Stimulated activated CD4-positive, alpha-beta T cell treated with anti-CD3 and anti-CD28 coated beads, Interleukin-2, amount 100 ng/mL, for 4 hours (primary cell): ENCODE data around the gene TLE6.
"Not testable (repeated sequence)": the region's sequence is repeated elsewhere in the genome, so short reads cannot be mapped to it uniquely, and the experiment has no call there.

Experiments
- DNase-seq: peaks from one replicate; pipeline ENCODE4 v3.0.0-alpha.2; 2020; ENCODE audit warnings: low read depth

Gene TLE6

DNA sequence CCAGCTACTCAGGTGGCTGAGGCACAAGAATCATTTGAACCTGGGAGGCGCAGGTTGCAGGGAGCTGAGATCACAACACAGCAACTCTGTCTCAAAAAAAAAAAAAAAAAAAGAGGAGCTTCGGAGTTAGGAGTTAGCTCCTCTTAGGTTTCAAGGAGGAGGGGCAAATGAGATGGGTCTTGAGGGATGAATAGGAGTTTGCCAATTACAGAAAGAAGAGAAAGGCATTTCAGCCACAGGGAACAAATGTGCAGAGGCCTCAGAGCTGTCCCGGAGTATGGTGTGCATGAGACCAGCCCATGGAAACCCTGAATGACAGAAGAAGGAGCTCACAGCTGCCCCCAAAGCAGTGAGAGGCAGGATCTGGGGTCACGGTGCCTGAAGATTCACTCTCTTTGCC is 27.2 kb downstream of the TLE6 start:
- no peak for DNase-seq

GRCh38 chr19:3005345-3005744 is 28.0 kb downstream of the TLE6 start:
- no peak for DNase-seq

DNA sequence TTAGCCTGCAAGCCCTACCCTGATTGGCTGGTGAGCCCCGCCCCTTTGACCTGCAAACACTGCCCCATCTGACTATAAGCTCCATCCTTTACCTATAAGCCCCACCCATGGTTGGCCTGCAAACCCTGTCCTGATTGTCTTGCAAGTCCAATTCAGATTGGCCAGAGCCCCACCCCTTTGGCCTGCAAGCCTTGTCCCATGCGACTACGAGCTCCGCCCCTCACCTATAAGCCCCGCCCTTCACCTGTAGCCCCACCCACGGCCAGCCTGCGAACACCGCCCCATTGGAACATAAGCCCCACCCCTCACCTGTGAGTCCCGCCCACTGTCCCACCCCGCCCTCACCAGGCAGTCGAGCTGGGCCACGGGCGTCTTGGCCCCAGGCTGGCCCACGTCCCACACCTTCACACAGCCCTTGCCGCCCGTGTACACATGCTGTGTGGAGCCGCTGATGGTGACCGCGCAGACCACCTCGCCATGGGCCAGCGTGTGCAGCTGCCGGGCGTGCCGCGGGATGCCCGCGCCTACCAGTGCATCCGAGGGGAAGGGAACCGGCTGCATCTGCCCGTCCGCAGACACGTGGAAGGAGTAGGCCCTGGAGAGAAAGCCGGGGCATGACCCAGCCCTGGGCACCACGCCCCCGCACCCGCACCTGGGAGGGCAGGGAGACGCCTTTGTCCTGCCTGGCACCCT is 28.9 kb downstream of the TLE6 start:
- DNase-seq = no peak

- no peak for DNase-seq
These were observed 30.6 kb downstream of the TLE6 start for GRCh38 chr19:3007975-3008374.

DNA sequence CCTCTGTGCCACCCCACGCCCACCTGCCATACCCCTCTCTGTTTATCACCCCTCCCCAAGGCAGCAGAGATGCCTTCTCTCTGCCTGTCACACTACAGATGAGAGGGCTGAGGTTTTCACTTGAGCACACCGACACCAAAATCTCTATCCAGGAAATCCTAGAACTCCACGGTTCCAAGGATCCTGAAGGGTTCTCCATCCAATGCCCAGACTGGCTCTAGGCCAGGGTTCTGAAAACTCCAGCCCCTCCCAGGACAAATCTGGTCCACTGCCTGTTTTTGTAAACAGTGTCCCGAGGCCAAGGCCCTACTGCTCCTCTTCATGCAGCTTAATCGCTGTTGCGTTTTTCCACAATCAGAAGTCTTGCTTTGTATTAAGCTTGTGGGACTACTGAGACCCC is 31.6 kb downstream of the TLE6 start:
- DNase-seq = no peak

DNA sequence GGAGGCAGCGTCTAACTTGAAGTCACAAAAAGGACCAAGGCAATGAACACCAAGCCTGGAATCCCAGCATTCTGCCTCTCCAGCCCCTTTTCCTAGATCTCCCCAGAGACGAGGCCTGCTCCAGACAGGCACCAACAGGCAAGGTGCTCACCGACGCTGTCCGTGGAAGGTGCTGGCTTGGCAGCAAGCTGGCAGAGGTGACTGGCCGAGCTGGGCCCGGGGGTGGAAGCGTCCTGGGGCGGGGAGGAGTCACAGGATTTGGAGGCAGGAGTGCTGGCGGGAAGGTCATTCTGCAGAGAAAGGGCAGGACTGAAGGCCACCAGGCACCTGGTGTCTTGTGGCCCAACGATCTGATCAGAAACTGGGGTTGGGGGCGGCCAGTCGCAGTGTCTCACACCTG is 33.5 kb downstream of the TLE6 start:
- DNase-seq = no peak

- DNase-seq = not testable (repeated sequence)
These were observed 34.7 kb downstream of the TLE6 start for GRCh38 chr19:3012059-3012458.

DNA sequence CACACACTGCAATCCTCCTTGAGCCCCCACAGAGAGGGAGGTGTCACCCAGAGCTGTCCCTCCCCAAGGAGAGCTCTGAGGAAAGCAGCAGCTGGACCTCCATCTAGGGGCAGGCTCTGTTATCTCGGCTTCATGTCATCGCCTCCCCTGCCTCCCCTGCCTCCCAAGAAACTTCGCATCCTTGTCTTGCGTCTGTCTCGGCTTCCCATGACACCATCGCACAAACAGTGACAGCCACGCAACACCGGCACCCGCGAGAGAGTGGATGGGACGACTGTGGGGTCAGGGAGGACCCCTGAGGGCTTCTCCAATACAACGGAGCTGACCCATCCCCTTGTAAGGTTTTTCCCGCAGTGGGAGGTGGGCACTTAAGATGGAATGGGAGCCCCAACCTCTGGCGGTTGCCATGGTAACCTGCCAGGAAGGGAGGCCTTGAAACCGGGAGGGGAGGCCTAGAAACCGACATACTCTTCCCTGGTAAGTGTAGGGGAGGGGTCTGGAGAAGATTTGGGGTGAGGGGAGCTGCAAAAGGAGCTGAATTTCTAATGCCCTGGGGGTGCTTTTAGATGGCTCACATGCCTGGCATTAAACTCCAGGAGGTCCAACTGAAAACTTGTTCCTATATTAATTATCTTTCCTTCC is 35.4 kb downstream of the TLE6 start:
- DNase-seq = no peak

GRCh38 chr19:3013263-3013725 is 35.9 kb downstream of the TLE6 start:
- no peak for DNase-seq

DNA sequence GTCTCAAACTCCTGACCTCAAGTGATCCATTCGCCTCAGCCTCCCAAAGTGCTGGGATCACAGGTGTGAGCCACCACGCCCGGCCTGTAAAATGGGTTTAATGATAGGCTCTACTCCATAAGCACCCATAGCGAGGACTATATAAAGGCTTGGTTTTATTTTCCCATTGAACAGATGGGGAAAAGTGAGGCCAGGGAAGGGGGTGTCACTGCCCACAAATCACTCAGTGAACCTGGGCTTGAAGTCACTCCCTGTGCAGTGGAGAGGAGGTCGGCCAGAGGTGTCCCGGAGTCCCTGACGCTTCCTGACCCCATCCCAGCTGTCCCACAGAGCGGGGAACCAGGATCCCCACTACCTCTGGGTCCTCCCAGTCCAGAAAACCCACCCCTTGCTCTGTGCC is 36.8 kb downstream of the TLE6 start:
- no peak for DNase-seq

- no peak for DNase-seq
These were observed 38.0 kb downstream of the TLE6 start for GRCh38 chr19:3015126-3016057.

DNA sequence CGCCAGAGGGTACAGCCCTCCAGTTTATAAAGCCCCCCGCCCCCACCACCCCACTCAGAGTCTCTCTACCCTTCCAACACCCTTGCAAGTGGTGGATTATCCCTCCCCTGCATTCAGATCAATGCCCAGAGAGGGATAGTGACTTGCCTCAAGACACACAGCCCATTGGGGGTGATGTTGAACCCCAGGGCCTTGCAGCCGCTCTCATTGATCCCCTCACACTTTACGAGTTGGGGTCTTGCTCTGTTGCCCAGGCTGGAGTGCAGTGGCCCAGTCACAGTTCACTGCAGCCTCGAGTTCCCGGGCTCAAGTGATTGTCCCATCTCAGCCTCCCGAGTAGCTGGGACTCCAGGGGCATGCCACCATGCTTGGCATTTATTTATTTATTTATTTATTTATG is 40.6 kb downstream of the TLE6 start:
- DNase-seq = no peak

GRCh38 chr19:3019211-3019854 is 42.0 kb downstream of the TLE6 start:
- DNase-seq = no peak

- DNase-seq = no peak
These were observed 43.1 kb downstream of the TLE6 start for GRCh38 chr19:3020321-3020960.

DNA sequence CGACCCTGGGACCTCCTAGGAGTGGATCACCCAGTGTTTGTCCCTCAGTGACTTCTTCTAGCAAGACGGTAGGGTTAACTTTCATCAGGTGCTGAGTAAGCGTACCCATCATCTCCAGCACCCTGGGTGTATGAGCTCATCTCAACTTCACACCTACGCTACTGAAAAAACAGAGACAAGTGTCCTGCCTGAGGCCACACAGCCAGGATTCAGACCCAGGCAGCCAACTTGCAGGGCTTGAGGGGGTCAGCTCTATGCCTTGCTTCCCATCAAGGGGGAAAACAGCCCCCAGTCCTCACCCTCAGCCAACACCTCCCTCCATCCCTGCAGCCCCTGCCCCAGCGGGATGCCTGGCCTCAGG is 47.1 kb downstream of the TLE6 start:
- DNase-seq = no peak

DNA sequence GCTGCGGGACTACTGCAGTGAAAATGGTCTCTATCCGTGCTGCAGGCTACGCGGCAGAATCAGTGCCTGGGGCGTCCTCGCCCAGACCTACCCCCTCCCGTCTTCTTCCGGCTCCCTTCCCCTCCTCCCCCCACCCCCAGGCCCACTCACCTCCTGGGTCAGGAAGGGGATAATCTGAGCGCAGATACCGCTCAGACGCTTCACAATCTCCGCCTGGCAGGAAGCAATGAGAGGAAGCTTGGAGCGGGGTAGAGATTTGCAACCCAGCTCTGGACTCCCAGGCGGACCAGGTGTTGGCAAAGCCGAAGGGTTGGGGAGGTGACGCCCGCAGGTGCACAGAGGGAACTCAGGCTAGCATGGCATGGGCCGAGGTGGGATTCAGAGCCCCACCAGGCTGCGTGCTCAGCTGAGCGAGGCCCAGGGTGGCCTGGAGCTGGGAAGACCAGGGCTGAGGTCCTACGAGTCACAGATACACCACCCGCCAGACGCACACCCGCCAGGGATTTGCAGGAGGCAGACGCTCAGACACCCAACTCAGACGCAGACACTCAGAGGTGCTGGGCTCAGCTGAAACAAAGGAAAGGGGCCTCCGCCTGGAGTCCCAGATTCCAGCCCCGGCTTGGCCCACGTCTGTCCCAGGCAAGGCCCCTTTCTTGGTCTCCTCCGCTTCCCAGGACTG is 47.6 kb downstream of the TLE6 start:
- no peak for DNase-seq

GRCh38 chr19:3025549-3025886 is 48.2 kb downstream of the TLE6 start:
- DNase-seq = no peak

DNA sequence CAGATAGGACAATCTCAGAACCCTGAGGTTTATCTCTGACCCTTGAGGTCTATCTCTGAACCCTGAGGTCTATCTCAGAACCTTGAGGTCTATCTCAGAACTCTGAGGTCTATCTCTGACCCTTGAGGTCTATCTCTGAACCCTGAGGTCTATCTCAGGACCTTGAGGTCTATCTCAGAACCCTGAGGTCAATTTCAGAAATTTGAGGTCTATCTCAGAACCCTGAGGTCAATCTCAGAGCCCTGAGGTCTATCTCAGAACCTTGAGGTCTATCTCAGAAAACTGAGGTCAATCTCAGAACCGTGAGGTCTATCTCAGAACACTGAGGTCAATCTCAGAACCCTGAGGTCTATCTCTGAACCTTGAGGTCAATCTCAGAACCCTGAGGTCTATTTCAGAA is 49.4 kb downstream of the TLE6 start:
- DNase-seq = no peak

DNA sequence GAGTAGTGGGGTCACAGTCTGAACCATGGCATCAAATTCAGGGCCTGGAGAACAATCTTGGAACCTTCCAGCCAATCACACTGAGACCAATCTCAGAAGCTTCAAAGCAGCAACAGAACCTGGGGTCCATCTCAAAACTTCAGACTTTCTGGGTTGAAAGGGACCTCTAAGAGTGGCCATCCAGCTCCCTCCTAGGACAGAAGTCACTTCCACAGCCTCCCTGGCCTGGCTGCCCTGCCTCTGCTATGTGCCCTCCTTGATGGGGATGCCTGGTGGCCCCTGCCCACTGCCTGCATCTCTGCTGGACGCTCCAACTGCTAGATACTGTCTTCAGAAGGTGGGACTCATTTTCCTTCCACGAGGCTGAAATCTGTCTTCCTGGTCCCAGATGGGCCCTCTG is 49.9 kb downstream of the TLE6 start:
- no peak for DNase-seq

DNA sequence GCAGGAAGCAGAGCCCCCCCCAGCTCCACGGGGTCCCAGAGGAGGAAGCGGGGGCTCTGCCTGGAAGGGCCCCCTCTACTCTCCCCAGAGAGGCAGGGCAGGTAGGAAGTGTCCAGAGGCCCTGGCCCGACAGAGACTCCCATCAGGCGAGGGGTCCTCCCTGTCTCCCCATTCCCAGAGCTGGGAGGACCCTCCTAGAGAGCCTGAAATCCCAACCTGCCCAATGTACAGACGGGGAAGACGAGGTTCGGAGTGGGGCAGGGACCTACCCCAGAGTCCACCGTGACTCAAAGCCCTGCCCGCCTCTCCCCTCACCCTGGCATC is 50.6 kb downstream of the TLE6 start:
- DNase-seq = no peak

- no peak for DNase-seq
These were observed 51.1 kb downstream of the TLE6 start for GRCh38 chr19:3028305-3029064.
